Neutrophil (primary cell): ENCODE measurements around the gene SRD5A3.

Experiments
- H3K27ac ChIP-seq: fragments of 200-600 bp; sonication (generic); 2 replicates; pipeline ENCODE4 v1.5.1; 2016; ENCODE audit warnings: mild to moderate bottlenecking, moderate library complexity
- H3K27me3 ChIP-seq: fragments of 200-600 bp; sonication (generic); 2 replicates; pipeline ENCODE4 v1.6.0; 2016; ENCODE audit warnings: mild to moderate bottlenecking
- H3K36me3 ChIP-seq: fragments of 200-600 bp; sonication (generic); 2 replicates; pipeline ENCODE4 v1.5.1; 2017
- H3K4me1 ChIP-seq, 2 experiments: fragments of 200-600 bp in 1 of 2; sonication (generic) in 1 of 2; 1 replicate in 1 of 2; 2 replicates in 1 of 2; pipeline versions ENCODE4 v1.5.1 to v1.6.1; 2013 to 2016; ENCODE audit warnings: low read depth in 1 of 2, low read length in 1 of 2, mild to moderate bottlenecking in 1 of 2, moderate library complexity in 1 of 2; ENCODE audit not compliant: control insufficient read depth in 1 of 2, insufficient read depth in 1 of 2
- H3K4me3 ChIP-seq, 2 experiments: fragments of 200-600 bp in 1 of 2; sonication (generic) in 1 of 2; 1 replicate in 1 of 2; 2 replicates in 1 of 2; pipeline ENCODE4 v1.5.1; 2013 to 2016; ENCODE audit warnings: low read depth in 1 of 2, low read length in 1 of 2, mild to moderate bottlenecking in 1 of 2, moderate library complexity in 1 of 2
- H3K9me3 ChIP-seq: fragments of 200-600 bp; sonication (generic); 2 replicates; pipeline ENCODE4 v1.5.1; 2016
- TF ChIP-seq, protein P1 (sequence below): fragments of 200-600 bp; sonication (generic); IDR thresholded peaks from 2 replicates; pipeline ENCODE4 v1.5.1; 2016; ENCODE audit warnings: antibody characterized with exemption

Gene SRD5A3

DNA sequence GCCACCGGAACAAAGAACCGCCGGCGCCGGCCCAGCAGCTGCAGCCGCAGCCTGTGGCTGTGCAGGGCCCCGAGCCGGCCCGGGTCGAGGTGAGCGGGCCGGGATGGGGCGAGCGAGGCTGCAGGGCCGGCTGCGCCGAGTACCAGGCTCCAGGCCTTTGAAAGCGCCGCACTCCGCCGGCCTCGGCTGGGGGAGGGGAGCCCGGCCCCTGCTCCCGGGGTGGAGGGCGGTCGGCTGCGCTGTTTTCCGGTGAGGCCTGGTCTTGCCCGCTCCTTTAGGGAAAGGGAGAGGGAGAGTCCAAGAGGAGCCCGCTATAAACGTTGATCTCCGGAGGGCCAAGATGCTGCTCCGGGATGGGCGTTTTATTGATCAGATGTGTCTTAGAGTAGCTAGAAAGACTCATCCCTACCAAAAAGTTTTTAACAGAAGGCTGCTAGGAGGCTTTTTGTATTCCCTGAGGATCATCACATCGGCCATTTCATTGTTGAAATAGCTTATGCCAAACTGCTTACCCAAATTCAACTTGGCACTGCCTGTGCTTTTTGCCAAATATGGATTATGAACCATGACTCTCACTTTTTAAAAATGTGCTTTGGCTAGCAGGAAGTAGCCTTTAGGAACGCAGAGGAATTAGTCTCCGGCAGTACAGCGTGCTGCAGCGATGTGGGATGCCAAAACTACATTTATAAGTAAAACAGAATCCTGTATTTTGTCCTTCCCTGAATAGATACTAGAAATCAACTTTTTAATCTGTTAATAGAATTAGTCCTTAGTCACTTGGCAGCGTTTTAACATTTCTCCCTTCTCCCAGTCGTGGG lies 50.5 kb downstream of the SRD5A3 start:
- no peaks in the 10 kb centered on the region for H3K36me3 ChIP-seq
- H3K4me3 ChIP-seq = peak overlapping the region; percentile 85 to 94
- H3K27ac ChIP-seq = peak overlapping the region; percentile 96
- H3K9me3 ChIP-seq = no peaks in the 10 kb centered on the region
- H3K4me1 ChIP-seq = peaks cover 36 to 42% of the 10 kb centered on the region in 2 experiments
- H3K27me3 ChIP-seq = no peaks in the 10 kb centered on the region
- TF ChIP-seq, protein P1, sequence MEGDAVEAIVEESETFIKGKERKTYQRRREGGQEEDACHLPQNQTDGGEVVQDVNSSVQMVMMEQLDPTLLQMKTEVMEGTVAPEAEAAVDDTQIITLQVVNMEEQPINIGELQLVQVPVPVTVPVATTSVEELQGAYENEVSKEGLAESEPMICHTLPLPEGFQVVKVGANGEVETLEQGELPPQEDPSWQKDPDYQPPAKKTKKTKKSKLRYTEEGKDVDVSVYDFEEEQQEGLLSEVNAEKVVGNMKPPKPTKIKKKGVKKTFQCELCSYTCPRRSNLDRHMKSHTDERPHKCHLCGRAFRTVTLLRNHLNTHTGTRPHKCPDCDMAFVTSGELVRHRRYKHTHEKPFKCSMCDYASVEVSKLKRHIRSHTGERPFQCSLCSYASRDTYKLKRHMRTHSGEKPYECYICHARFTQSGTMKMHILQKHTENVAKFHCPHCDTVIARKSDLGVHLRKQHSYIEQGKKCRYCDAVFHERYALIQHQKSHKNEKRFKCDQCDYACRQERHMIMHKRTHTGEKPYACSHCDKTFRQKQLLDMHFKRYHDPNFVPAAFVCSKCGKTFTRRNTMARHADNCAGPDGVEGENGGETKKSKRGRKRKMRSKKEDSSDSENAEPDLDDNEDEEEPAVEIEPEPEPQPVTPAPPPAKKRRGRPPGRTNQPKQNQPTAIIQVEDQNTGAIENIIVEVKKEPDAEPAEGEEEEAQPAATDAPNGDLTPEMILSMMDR = no peak

DNA sequence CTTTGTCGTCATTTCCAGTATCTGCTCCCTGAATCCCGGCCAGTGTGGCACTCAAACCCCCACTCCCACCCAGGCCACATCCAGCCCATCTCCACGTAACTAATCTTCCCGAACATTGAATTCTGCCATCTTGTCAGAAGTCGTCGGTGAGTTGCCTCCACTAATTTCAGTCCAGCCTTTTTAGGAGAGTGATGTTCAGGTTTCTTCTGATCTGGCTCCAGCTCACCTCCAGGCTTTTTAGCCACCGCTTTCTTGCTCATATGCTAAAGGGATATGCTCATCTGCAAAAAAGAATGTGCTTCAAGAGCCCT lies 51.0 kb downstream of the SRD5A3 start:
- H3K27me3 ChIP-seq = no peaks in the 10 kb centered on the region
- peaks cover 36 to 42% of the 10 kb centered on the region in 2 experiments for H3K4me1 ChIP-seq
- no peaks in the 10 kb centered on the region for H3K9me3 ChIP-seq
- H3K4me3 ChIP-seq = peak overlapping the region; percentile 85 to 94
- H3K36me3 ChIP-seq = no peaks in the 10 kb centered on the region
- H3K27ac ChIP-seq = peak overlapping the region; percentile 96
- TF ChIP-seq, protein P1 = no peak

DNA sequence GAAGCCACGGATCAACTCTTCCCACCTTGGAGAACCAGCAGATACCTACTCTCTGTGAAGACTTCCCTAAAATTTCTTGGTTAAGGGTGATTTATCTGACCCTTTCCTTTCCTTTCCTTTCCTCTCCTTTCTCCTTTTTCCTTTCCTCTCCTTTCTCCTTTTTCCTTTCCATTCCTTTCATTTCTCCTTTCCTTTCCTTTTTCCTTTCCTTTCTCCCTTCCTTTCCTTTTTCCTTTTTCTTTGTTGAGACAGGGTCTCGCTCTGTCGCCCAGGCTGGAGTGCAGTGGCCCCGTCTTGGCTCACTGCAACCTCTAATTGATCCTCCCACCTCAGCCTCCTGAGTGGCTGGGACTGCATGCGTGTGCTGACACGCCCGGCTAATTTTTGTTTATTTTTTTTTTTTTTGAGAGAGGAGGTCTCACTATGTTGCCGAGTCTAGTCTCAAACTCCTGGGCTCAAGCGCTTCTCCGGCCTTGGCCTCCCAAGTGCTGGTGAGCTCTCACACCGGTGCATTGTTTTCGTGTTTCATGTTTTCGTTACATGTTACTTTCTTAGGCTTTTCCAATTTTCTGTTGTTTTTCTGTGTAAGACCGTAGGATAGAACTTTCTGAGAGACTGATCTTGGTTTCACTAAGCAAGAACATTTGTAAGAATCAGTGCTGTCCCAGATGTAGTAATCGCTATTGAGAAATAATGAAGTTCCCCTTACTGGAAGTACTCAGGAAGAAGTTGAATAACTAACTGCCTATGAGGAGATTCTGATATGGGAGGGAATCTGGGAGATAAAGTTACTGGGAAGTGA lies 51.7 kb downstream of the SRD5A3 start:
- TF ChIP-seq, protein P1 = no peak
- H3K9me3 ChIP-seq = no peaks in the 10 kb centered on the region
- peak overlapping the region; percentile 85 to 94 for H3K4me3 ChIP-seq
- peak overlapping the region; percentile 96 for H3K27ac ChIP-seq
- peaks cover 36 to 42% of the 10 kb centered on the region in 2 experiments for H3K4me1 ChIP-seq
- H3K36me3 ChIP-seq = no peaks in the 10 kb centered on the region
- no peaks in the 10 kb centered on the region for H3K27me3 ChIP-seq

DNA sequence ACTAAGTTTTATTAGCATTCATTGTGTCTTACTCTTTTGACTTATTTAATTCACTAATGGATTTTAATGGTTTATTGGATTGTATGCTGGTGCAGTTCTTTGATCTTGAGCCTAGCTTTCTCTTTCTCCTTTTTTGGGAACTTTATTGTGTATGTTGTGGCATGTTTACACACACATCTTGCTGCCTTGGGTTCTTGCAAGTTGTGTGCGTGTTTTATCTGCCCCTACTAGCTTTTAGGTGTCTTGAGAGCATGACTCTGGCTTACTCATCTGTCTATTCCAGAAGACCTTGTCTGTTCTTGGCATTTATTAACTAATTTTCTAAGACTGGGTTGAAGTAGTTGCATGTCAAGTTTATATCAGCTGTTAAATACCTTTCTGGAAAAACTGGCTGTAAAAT lies 52.4 kb downstream of the SRD5A3 start:
- TF ChIP-seq, protein P1 = no peak
- Histone ChIP-seq H3K4me1 (peaks cover 36 to 42% of the 10 kb centered on the region in 2 experiments), H3K27me3 (no peaks in the 10 kb centered on the region), H3K36me3 (no peaks in the 10 kb centered on the region), H3K4me3 (peak overlapping the region; percentile 85 to 94), H3K27ac (peak overlapping the region; percentile 96), H3K9me3 (no peaks in the 10 kb centered on the region)

DNA sequence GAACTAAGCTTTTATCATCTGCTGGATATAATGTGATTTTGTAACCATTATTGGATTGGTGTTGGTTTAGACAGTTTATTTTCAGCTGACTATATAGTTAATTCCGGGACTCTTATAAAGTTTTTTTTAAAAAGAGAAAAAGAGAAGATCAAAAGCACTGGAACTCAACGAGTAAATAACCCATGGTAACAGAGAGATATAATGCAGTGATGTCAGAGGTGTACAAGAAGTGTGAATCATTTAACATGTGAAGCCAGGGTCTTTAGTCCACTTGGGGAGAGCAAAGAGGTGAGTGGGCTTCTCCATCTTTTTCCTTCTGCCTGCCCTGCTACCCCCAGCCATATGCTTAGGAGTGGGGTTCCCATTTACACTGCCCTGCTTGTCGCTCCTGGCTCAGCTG lies 52.9 kb downstream of the SRD5A3 start:
- Histone ChIP-seq H3K4me3 (peak overlapping the region; percentile 85 to 94), H3K27ac (peak overlapping the region; percentile 96)
- TF ChIP-seq, protein P1 = no peak

More for the DNA sequence above, 52.9 kb downstream of the SRD5A3 start:
- Histone ChIP-seq H3K36me3 (no peaks in the 10 kb centered on the region), H3K9me3 (no peaks in the 10 kb centered on the region), H3K27me3 (no peaks in the 10 kb centered on the region), H3K4me1 (peaks cover 36 to 42% of the 10 kb centered on the region in 2 experiments)
